Motor neuron (in vitro differentiated cells): ENCODE data around the gene TRABD2B. TPM values are rescaled to one million over a fixed set of nuclear protein-coding genes. Genes with fewer than 3 reads are reported as not detected.
A peak's percentile ranks its signal among the peaks of the same experiment; 100 is the strongest.

ENCODE experiments used
- ATAC-seq, 8 experiments: fragments of 200-7000 bp; cut with Tn5 transposase; replicated peaks in 6 of 8; 2 replicates each; pipeline ENCODE4 v1.8.0; 2021; ENCODE audit warnings: mild to moderate bottlenecking in 8 of 8, moderate library complexity in 8 of 8
- H3K27ac ChIP-seq, 2 donors: fragments of 250-450 bp; sonication (Bioruptor Pico); 2 replicates each; pipeline ENCODE4 v1.9.0; 2021; ENCODE audit warnings: antibody characterized with exemption in 2 of 2, mild to moderate bottlenecking in 2 of 2, moderate library complexity in 1 of 2
- H3K4me1 ChIP-seq, 2 donors: fragments of 250-450 bp; sonication (Bioruptor Pico); replicated peaks in 1 of 2; 2 replicates each; pipeline ENCODE4 v1.6.1; 2021; ENCODE audit warnings: antibody characterized with exemption in 2 of 2, mild to moderate bottlenecking in 2 of 2, moderate library complexity in 1 of 2
- H3K4me3 ChIP-seq, 5 donors: fragments of 250-450 bp; sonication (Bioruptor Pico); 2 replicates each; pipeline ENCODE4 v1.9.0; 2021; ENCODE audit warnings: antibody characterized with exemption in 5 of 5, mild to moderate bottlenecking in 5 of 5, moderate library complexity in 4 of 5
- WGBS, 10 experiments: fragments of 450-650 bp; shearing (Covaris generic); methylation state at CpG; one replicate each; pipeline ENCODE4 v1.0.0; 2022; 5-methylcytosine and 5-hydroxymethylcytosine counted together
- in situ Hi-C, 9 experiments: fragments of 400-800 bp; cut with MboI; loops; one replicate each; pipeline ENCODE4 v1.15.0; 2021; ENCODE audit warnings: low sequenced_read_pairs in 9 of 9, low pct_unique_long_range_greater_than_20kb in 2 of 9; ENCODE audit not compliant: unreplicated experiment in 9 of 9
- total RNA-seq, 8 experiments: library from RNA; unstranded; fragments of 300-600 nt; gene quantifications; 2 replicates each; pipeline versions ENCODE4 v1.2.3 to v1.2.4, GENCODE V29; 2022

TRABD2B gene
- total RNA-seq, 8 experiments from 2014 or later, result 0.11 to 1.1 (median 0.42) TPM

- peak overlapping the region in 1 of 2 donors; percentile 28 for H3K27ac ChIP-seq
- in situ Hi-C loops, result no loop called here
- no peak overlapping the region for H3K4me3 ChIP-seq
- ATAC-seq, result peak in 4 of 8 experiments; percentile 11 to 75 (median 69)
- peaks cover 36% of the 10 kb centered on the region in 2 donors for H3K4me1 ChIP-seq
- WGBS, 10 experiments, result 42 to 80% (median 58%) methylated on average over 1 to 4 of the region's 4 CpGs; no CpG with 5 or more reads in 2 of the 10 experiments
Observed at GRCh38 chr1:47840393-47841190, 156.6 kb downstream of the TRABD2B start.

- in situ Hi-C loops, result no loop called here
- H3K4me1 ChIP-seq, result peaks cover 34% of the 10 kb centered on the region in 2 donors
- no peak overlapping the region for H3K27ac ChIP-seq
- H3K4me3 ChIP-seq, result no peak overlapping the region
- ATAC-seq, result peak in 4 of 8 experiments; percentile 5 to 93 (median 77)
- WGBS, 10 experiments, result 45 to 100% (median 80%) methylated on average over 1 to 4 of the region's 4 CpGs; no CpG with 5 or more reads in 5 of the 10 experiments
Observed at GRCh38 chr1:47839433-47839760, 157.8 kb downstream of the TRABD2B start.

GRCh38 chr1:47838562-47839432 lies 158.4 kb downstream of the TRABD2B start:
- WGBS, 10 experiments, result 20 to 94% (median 87%) methylated on average over 1 to 12 of the region's 16 CpGs; no CpG with 5 or more reads in 1 of the 10 experiments
- peaks cover 32% of the 10 kb centered on the region in 2 donors for H3K4me1 ChIP-seq
- in situ Hi-C loops, result no loop called here

GRCh38 chr1:47837866-47838561 lies 159.2 kb downstream of the TRABD2B start:
- in situ Hi-C loops, result no loop called here
- no peak overlapping the region for H3K27ac ChIP-seq
- no peak for ATAC-seq
- no peak overlapping the region for H3K4me3 ChIP-seq
- WGBS, 10 experiments, result 25 to 100% (median 90%) methylated on average over 2 to 5 of the region's 5 CpGs; no CpG with 5 or more reads in 2 of the 10 experiments
- H3K4me1 ChIP-seq, result peaks cover 30 to 32% of the 10 kb centered on the region in 2 donors

More at GRCh38 chr1:47838562-47839432, 158.4 kb downstream of the TRABD2B start:
- no peak overlapping the region for H3K27ac ChIP-seq
- no peak overlapping the region for H3K4me3 ChIP-seq
- peak in 1 of 8 experiments; percentile 54 for ATAC-seq

GRCh38 chr1:47837056-47837830 lies 159.9 kb downstream of the TRABD2B start:
- Histone ChIP-seq H3K27ac (no peak overlapping the region), H3K4me1 (peaks cover 26 to 29% of the 10 kb centered on the region in 2 donors), H3K4me3 (no peak overlapping the region)
- ATAC-seq, result no peak
- 38 to 100% (median 87%) methylated on average over 3 to 9 of the region's 13 CpGs; no CpG with 5 or more reads in 3 of the 10 experiments for WGBS, 10 experiments
- in situ Hi-C loops, result no loop called here

- WGBS, 10 experiments, result 0 to 100% (median 52%) methylated on average over 1 to 2 of the region's 2 CpGs
- Histone ChIP-seq H3K27ac (no peak overlapping the region), H3K4me3 (no peak overlapping the region), H3K4me1 (peaks cover 27 to 28% of the 10 kb centered on the region in 2 donors)
- ATAC-seq, result no peak
- in situ Hi-C loops, result no loop called here
Observed at GRCh38 chr1:47835409-47835808, 161.8 kb downstream of the TRABD2B start.

GRCh38 chr1:47834326-47834725 lies 162.9 kb downstream of the TRABD2B start:
- H3K27ac ChIP-seq, result no peak overlapping the region
- in situ Hi-C loops, result no loop called here
- 27 to 67% (median 34%) methylated on average over 1 to 3 of the region's 3 CpGs; no CpG with 5 or more reads in 4 of the 10 experiments for WGBS, 10 experiments

GRCh38 chr1:47830641-47831333 lies 166.4 kb downstream of the TRABD2B start:
- WGBS, 10 experiments, result 13 to 88% (median 36%) methylated on average over 1 to 11 of the region's 13 CpGs; no CpG with 5 or more reads in 1 of the 10 experiments
- Histone ChIP-seq H3K27ac (peak overlapping the region in 1 of 2 donors; percentile 51), H3K4me3 (no peak overlapping the region), H3K4me1 (peaks cover 34 to 56% of the 10 kb centered on the region in 2 donors)
- in situ Hi-C loops, result no loop called here
- peak in 6 of 8 experiments; percentile 54 to 76 (median 64) for ATAC-seq

More at GRCh38 chr1:47834326-47834725, 162.9 kb downstream of the TRABD2B start:
- ATAC-seq, result no peak
- H3K4me3 ChIP-seq, result no peak overlapping the region
- H3K4me1 ChIP-seq, result peaks cover 22 to 29% of the 10 kb centered on the region in 2 donors

GRCh38 chr1:47830021-47830420 lies 167.2 kb downstream of the TRABD2B start:
- in situ Hi-C loops, result no loop called here
- WGBS, 10 experiments, result 65 to 100% (median 84%) methylated on average over 1 to 4 of the region's 4 CpGs; no CpG with 5 or more reads in 5 of the 10 experiments
- Histone ChIP-seq H3K4me1 (peaks cover 35 to 60% of the 10 kb centered on the region in 2 donors), H3K4me3 (no peak overlapping the region), H3K27ac (no peak overlapping the region)
- no peak for ATAC-seq

GRCh38 chr1:47828978-47829377 lies 168.2 kb downstream of the TRABD2B start:
- Histone ChIP-seq H3K27ac (no peak overlapping the region), H3K4me3 (no peak overlapping the region), H3K4me1 (peaks cover 44 to 71% of the 10 kb centered on the region in 2 donors)
- ATAC-seq, result no peak
- WGBS, 10 experiments, result 26 to 100% (median 50%) methylated on average over 1 to 2 of the region's 2 CpGs; no CpG with 5 or more reads in 7 of the 10 experiments
- in situ Hi-C loops, result no loop called here

GRCh38 chr1:47827109-47827508 lies 170.1 kb downstream of the TRABD2B start:
- in situ Hi-C loops, result no loop called here
- Histone ChIP-seq H3K4me1 (peaks cover 58 to 89% of the 10 kb centered on the region in 2 donors), H3K4me3 (no peak overlapping the region), H3K27ac (no peak overlapping the region)
- ATAC-seq, result peak in 5 of 8 experiments; percentile 13 to 72 (median 47)
- WGBS, 10 experiments, result 38 to 100% (median 52%) methylated on average over 1 to 5 of the region's 6 CpGs; no CpG with 5 or more reads in 5 of the 10 experiments
